SJCRH30 (cell line): Measurements from ENCODE around the gene RAB31. TPM values are rescaled to one million over a fixed set of nuclear protein-coding genes. Genes with fewer than 3 reads are reported as not detected.

ENCODE experiments used
- DNase-seq, 2 experiments: peaks; one replicate each; pipeline ENCODE4 v3.0.0-alpha.2; 2015 to 2020
- H3K27ac ChIP-seq: fragments of 250-450 bp; sonication (Bioruptor Pico); 2 replicates; pipeline ENCODE4 v1.5.1; 2020; ENCODE audit warnings: mild to moderate bottlenecking, moderate library complexity
- H3K27me3 ChIP-seq: fragments of 250-450 bp; sonication (Bioruptor Pico); 2 replicates; pipeline ENCODE4 v1.5.1; 2020; ENCODE audit warnings: mild to moderate bottlenecking, moderate library complexity
- H3K36me3 ChIP-seq: fragments of 250-450 bp; sonication (Bioruptor Pico); 2 replicates; pipeline ENCODE4 v1.5.1; 2020; ENCODE audit warnings: mild to moderate bottlenecking, moderate library complexity
- H3K4me1 ChIP-seq: fragments of 250-450 bp; sonication (Bioruptor Pico); 2 replicates; pipeline ENCODE4 v1.5.1; 2020; ENCODE audit warnings: mild to moderate bottlenecking, moderate library complexity
- H3K4me3 ChIP-seq: fragments of 250-450 bp; sonication (Bioruptor Pico); 2 replicates; pipeline ENCODE4 v1.5.1; 2020; ENCODE audit warnings: mild to moderate bottlenecking, moderate library complexity
- H3K9me3 ChIP-seq: fragments of 250-450 bp; sonication (Bioruptor Pico); replicated peaks from 2 replicates; pipeline ENCODE4 v1.5.1; 2020; ENCODE audit warnings: mild to moderate bottlenecking, moderate library complexity
- total RNA-seq: library from RNA; depleted of rRNA; stranded (reverse); fragments of >200 nt; shearing (Covaris generic); gene quantifications from 2 replicates; pipeline ENCODE4 v1.2.3, GENCODE V29; 2014

Gene RAB31
- total RNA-seq, 1 experiment from 2014 or later = 8.1 TPM

DNA sequence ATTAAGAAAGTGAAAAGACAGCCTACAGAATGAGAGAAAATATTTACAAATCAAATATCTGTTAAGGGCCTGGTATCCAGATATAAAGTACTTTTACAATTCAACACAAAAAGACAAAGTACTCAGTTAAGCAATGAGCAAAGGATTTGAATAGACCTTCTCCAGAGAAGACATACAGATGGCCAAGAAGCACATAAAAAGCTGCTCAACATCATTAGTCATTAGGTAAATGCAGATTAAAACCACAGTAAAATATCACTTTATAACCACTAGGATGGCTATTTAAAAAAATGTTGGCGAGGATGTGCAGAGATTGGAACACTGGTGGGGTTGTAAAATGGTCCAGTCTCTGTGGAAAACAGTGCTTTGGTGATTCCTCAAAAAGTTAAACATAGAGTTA lies 38.9 kb downstream of the RAB31 start:
- Histone ChIP-seq H3K36me3 (no peaks in the 10 kb centered on the region), H3K9me3 (no peaks in the 10 kb centered on the region), H3K27ac (no peak overlapping the region), H3K4me3 (no peak overlapping the region), H3K4me1 (peaks cover 9% of the 10 kb centered on the region; the same call in 1 of the 2 replicates), H3K27me3 (no peaks in the 10 kb centered on the region)
- DNase-seq = no peak

DNA sequence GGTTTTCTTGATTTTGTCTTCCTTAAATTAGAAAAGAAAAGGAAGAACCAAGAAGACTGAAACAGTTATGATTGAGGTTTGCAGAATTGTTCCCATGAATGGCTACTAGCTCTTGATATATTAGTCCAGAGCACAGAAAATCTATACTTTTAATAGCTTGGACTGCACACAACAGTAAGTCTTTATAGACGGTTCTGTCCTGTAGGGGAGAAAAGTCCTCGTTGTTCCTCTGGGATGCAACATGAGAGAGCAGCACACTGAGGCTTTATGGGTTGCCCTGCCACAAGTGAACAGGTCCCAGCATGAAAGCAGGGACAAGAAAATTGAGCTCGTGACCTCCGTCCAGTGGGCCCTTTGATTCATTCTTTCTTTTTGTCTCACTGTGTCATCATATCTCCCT lies 41.5 kb downstream of the RAB31 start:
- H3K27ac ChIP-seq = no peak overlapping the region
- DNase-seq = no peak
- H3K4me1 ChIP-seq = no peaks in the 10 kb centered on the region
- H3K36me3 ChIP-seq = no peaks in the 10 kb centered on the region
- no peaks in the 10 kb centered on the region for H3K27me3 ChIP-seq
- H3K9me3 ChIP-seq = no peaks in the 10 kb centered on the region
- no peak overlapping the region for H3K4me3 ChIP-seq

DNA sequence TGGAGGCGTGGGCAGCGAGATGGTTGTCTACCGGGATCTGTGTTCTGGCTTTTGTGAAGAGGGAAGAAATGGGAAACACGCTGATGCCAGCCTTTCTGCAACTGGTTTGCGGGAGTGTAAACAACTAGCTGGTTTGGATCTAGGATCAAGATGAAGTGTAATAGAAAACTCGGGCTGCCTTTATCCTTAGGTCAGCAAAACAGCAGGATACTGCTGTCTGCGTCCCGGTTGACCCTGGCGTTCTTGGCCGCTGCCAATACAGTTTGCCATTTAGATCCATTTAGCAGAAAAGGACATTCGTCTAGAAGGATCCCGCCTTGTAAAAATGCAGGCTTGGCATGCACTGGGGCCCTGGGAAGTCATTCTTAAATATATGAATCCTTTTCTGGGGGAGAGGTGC lies 42.0 kb downstream of the RAB31 start:
- no peaks in the 10 kb centered on the region for H3K27me3 ChIP-seq
- no peaks in the 10 kb centered on the region for H3K9me3 ChIP-seq
- H3K27ac ChIP-seq = no peak overlapping the region
- H3K4me1 ChIP-seq = no peaks in the 10 kb centered on the region
- DNase-seq = no peak
- H3K36me3 ChIP-seq = no peaks in the 10 kb centered on the region
- no peak overlapping the region for H3K4me3 ChIP-seq

DNA sequence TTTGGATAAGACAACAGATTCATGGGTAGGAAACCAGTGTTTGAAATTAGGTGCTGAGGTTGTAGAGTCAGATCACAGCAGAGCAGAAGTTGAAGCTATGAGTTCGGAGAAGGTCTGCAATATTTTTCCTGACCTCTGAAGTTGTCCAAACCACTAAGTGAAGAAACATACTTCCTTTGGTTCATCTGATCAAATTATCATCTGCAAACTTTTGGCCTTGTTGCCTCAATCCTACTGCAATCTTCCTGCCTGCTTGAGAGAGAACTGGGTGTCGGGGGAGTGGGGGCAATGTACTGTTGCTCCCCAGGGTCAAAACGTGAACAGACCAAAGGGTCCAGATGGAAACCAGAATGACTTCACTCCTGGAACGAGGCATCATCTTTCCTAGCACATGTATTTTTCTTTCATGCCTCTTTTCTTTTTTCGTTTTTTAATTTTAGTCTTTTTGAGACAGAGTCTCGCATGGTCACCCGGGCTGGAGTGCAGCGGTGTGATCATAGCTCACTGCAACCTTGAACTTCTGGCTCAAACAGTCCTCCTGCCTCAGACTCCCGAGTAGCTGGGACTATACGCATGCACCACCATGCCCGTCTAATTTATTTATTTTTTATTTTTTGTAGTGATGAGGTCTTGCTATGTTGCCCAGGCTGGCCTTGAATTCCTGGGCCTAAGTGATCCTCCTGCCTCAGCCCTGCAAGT lies 42.7 kb downstream of the RAB31 start:
- Histone ChIP-seq H3K4me1 (no peaks in the 10 kb centered on the region), H3K4me3 (no peak overlapping the region), H3K27me3 (no peaks in the 10 kb centered on the region), H3K9me3 (no peaks in the 10 kb centered on the region), H3K27ac (no peak overlapping the region), H3K36me3 (no peaks in the 10 kb centered on the region)
- no peak for DNase-seq

DNA sequence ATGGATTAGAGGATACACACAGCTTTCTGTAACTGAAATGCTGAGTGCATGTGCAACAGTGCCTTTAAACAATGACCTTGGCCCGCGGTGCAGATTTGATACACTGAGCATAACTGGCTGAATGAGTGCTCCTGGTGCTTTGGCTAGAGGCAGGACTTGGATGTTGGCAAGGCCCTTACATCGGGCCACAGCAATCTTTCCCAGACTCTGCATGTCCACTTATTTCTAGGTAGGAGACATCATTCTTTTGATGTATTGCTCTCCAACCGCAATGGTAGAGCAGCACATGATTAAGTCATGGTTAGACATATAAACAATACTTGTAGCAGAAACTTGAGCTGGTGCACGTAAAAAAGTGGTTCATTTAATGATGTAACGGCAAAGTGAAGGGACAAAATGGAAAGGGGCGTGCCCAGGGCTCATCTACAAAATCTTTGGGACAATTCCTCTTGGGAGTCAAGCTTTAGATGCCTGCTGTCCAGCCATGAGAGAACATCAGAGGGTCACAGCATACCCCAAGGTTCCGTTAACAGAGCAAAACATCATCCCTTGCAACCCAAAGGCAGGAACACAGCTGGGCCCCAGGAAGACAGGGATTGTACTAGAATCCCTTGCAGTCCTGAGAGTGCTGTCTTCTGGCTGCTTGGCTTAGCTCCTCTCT lies 43.4 kb downstream of the RAB31 start:
- Histone ChIP-seq H3K27ac (no peak overlapping the region), H3K4me3 (no peak overlapping the region), H3K36me3 (no peaks in the 10 kb centered on the region), H3K4me1 (no peaks in the 10 kb centered on the region), H3K9me3 (no peaks in the 10 kb centered on the region), H3K27me3 (no peaks in the 10 kb centered on the region)
- DNase-seq = no peak

DNA sequence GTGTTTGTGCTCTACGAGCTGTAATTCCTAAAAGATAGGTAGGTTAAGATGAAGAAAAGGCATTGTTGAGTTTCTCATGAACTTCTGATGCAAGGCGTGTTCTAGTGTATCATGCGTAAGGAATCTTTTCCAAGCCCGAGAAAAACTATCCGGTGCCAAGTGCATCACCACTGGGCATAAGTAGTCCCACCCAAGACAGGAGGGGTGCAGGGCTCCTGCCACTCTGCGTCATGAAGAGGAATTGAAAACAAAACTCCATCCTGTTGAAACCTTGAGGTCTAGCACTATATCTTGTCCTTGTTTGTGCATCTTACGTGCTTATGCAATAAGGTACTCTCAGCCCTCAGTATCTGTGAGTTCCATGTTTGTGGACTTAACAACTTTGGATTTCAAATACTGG lies 45.7 kb downstream of the RAB31 start:
- no peak overlapping the region for H3K27ac ChIP-seq
- H3K4me3 ChIP-seq = no peak overlapping the region
- H3K4me1 ChIP-seq = no peaks in the 10 kb centered on the region
- no peaks in the 10 kb centered on the region for H3K27me3 ChIP-seq
- no peak for DNase-seq
- H3K9me3 ChIP-seq = no peaks in the 10 kb centered on the region
- no peaks in the 10 kb centered on the region for H3K36me3 ChIP-seq

DNA sequence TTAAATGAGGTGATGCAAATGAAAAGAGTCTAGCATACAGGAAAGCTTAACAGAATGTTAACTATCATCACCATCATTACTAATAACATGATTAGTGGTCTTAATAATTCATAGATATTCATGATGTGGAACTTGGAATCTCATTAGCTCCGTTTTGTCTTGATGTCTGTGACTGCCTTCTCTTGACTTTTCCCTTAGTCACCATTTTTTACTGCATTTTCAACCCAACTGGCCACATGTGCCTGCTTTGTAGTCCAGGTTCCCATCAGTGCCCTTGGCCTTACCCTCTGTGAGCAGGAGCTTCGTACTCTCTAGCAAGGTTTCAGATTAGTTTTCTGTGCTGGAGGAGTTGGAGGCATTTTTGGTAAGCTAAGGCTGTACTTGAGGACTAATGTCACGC lies 47.0 kb downstream of the RAB31 start:
- Histone ChIP-seq H3K9me3 (no peaks in the 10 kb centered on the region), H3K27me3 (no peaks in the 10 kb centered on the region), H3K4me3 (no peak overlapping the region), H3K27ac (no peak overlapping the region), H3K36me3 (no peaks in the 10 kb centered on the region), H3K4me1 (no peaks in the 10 kb centered on the region)
- DNase-seq = no peak

DNA sequence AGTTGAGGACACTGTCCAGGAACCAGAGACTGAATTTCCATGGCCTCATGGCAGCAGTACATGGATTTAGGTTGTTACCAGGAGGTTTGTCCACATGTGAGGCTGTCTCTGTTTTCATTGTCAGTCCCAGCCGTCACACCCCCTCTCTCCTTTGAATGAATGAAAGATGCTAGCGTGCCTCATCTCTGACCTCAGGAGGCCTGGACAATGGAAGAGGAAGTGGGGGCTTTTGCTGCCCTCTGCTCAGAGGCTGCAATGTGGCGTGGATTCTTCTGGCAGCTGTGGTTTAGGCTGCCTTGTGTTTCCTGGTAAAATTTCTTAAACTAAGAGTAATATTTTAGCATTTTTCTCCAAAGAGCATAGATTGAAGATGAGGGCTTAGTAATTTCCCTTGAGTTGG lies 47.5 kb downstream of the RAB31 start:
- H3K4me1 ChIP-seq = no peaks in the 10 kb centered on the region
- DNase-seq = no peak

DNA sequence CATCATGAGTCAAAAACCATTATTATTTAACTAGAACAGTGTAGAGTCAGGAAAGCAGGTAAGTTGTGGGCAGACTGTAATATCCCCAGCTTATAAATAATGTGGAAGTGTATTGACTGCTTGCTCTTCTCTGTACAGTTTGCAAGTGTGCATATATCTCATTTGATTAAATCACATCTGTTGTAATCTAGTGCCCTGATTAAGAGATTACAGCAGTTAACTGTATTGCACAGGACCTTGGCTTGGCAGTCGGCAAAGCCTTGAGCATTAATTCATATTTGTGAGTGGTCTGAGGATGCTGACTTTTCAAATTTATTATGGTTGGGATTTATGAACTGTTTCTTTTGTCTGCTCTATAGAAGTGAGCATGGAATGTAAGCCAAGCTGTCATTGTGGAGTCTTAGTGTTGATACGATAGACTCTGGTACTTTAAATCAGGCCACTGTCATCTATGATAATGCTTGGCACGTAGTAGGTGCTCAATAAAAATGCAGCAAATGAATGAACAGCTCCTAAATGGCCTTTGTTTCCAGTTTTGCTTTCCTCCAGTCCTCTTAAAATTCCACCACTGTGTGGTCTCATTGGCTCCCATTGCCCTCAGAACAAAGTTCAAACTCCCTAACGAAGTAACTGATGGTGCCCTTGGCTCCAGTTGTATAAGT lies 48.3 kb downstream of the RAB31 start:
- H3K27ac ChIP-seq = no peak overlapping the region
- no peak overlapping the region for H3K4me3 ChIP-seq
- H3K27me3 ChIP-seq = no peaks in the 10 kb centered on the region
- H3K36me3 ChIP-seq = no peaks in the 10 kb centered on the region
- no peaks in the 10 kb centered on the region for H3K4me1 ChIP-seq
- H3K9me3 ChIP-seq = no peaks in the 10 kb centered on the region
- no peak for DNase-seq

More for the DNA sequence above, 47.5 kb downstream of the RAB31 start:
- Histone ChIP-seq H3K36me3 (no peaks in the 10 kb centered on the region), H3K4me3 (no peak overlapping the region), H3K9me3 (no peaks in the 10 kb centered on the region), H3K27ac (no peak overlapping the region), H3K27me3 (no peaks in the 10 kb centered on the region)

DNA sequence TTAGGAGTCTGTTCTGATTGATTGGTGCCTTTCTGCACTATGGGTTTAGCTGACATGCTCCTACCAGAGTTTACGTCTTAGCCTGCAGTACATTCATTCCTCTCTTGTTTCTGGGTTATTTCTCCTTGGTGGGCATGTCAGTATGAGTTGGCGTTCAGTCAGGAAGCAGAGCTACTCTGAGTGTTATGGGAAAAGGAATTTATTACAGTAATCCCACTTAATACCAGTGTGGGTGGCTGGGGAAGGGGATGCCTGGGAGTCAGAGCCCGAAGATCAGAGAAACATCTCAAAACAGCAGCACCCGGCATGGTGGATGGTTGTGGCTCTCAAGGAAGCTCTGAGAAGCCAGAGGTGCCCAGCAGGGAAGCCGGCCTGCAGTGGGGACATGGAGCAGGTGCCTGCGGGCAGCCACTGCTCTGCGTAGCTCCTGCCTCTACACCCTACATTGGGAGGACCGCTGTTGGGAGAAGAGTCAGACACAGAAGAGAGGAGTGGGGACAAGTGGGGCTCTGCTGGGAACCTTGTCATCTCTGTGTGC lies 48.9 kb downstream of the RAB31 start:
- no peak overlapping the region for H3K4me3 ChIP-seq
- no peaks in the 10 kb centered on the region for H3K27me3 ChIP-seq
- H3K27ac ChIP-seq = no peak overlapping the region
- no peaks in the 10 kb centered on the region for H3K36me3 ChIP-seq
- DNase-seq = no peak
- no peaks in the 10 kb centered on the region for H3K9me3 ChIP-seq
- no peaks in the 10 kb centered on the region for H3K4me1 ChIP-seq

DNA sequence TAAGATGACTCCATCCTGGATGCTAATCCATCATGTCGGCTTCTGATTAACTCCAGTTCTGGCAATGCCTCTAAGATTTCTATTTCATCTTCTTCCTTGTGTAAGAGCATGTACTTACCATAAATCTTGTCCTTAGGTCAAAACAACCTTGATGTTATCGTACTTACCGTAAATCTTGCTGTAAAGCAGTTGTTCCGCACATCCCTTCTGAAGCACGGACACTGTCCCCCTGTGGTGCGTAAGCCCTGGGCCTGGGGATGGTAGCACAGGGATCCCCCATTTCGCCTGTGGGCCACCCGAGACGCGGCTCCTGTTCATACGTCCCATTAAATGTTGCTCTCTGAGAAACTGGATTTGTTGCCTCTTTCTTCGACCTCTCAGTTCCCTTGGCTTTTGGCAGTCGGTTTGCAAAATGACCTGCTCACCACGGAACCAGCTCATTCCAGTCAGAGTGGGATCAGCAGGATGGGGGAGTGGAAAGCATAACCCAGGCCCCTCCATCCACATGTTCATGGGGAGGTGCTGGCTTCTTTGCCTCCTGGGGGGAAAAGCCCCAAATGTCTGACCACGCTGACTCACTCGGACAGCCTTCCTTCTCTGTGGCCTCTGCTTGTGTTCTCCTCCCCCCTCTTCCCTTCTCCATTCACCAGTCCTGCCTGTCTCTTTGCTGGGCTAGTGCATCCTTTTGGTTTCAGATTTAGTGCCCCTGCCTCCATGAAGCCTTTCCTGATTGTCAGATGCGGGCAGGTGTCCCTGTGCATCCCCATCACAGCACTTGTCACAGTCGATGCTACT lies 49.9 kb downstream of the RAB31 start:
- Histone ChIP-seq H3K36me3 (no peaks in the 10 kb centered on the region), H3K4me3 (no peak overlapping the region), H3K27ac (no peak overlapping the region), H3K4me1 (no peaks in the 10 kb centered on the region), H3K9me3 (no peaks in the 10 kb centered on the region), H3K27me3 (no peaks in the 10 kb centered on the region)
- DNase-seq = no peak

DNA sequence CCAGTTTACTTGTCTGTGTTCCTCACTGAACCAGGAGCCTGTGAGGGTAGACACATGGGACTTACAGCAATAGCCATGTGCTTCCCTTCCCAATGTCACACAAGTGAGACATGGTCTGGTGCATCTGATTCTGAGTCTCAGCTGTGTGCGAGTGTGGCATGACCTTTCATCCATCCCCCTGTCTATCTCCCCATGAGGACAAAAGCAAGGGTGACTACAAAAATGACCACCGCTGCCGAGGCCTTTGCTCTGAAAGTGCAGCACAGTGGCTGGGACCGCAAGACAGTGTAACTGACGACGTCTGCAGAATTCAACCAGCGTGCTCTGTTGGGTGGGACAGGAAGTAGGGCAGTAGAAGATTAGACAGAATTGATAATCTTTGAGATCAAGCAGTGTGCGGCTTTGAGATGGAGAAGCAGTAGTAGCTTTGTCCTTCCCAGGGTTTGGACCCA lies 50.5 kb downstream of the RAB31 start:
- Histone ChIP-seq H3K9me3 (no peaks in the 10 kb centered on the region), H3K4me1 (no peaks in the 10 kb centered on the region), H3K4me3 (no peak overlapping the region), H3K27ac (no peak overlapping the region), H3K36me3 (no peaks in the 10 kb centered on the region), H3K27me3 (no peaks in the 10 kb centered on the region)
- DNase-seq = no peak

DNA sequence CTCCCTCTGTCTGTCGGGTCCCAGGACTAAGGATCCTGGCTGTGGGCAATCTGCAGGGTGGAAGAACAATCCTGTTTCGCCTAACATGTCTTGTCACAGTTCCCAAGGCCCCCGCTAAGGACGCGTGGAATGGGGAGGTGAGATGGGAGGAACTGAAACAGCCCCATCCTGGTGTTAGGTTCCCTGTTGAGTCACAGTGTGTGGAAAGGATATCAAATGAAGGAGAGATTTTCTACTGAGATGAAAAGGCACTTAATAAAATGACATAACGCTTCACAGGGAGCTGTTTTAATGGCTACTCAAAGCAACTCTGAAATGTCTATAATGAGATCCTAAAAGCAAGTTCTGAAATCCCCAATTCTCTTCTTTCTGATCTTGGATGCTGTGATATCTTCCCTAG lies 52.5 kb downstream of the RAB31 start:
- Histone ChIP-seq H3K4me1 (no peaks in the 10 kb centered on the region), H3K27me3 (no peaks in the 10 kb centered on the region), H3K36me3 (no peaks in the 10 kb centered on the region), H3K27ac (no peak overlapping the region), H3K9me3 (no peaks in the 10 kb centered on the region), H3K4me3 (no peak overlapping the region)
- no peak for DNase-seq

DNA sequence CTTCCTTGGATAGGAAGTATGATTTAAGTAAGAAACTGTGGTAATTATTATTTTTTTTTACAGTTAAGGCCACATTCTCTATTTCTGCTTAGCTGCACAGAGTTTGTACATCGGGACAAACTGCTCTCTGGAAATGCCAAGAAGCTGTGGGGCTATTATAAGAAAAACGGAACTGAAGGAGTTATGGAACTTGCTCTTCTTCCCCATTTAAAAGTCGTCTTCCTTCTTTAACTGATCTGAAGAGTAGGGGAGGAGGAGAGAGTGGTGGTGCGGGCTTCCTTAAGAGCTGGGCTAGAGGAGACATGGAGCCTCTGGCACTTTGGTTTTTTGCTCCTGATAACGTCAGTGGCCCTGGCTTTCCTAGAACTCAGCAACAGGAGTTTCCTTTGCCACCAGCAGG lies 54.4 kb downstream of the RAB31 start:
- no peak overlapping the region for H3K4me3 ChIP-seq
- no peaks in the 10 kb centered on the region for H3K9me3 ChIP-seq
- no peak overlapping the region for H3K27ac ChIP-seq
- H3K27me3 ChIP-seq = no peaks in the 10 kb centered on the region
- no peaks in the 10 kb centered on the region for H3K36me3 ChIP-seq
- H3K4me1 ChIP-seq = no peaks in the 10 kb centered on the region
- DNase-seq = no peak

DNA sequence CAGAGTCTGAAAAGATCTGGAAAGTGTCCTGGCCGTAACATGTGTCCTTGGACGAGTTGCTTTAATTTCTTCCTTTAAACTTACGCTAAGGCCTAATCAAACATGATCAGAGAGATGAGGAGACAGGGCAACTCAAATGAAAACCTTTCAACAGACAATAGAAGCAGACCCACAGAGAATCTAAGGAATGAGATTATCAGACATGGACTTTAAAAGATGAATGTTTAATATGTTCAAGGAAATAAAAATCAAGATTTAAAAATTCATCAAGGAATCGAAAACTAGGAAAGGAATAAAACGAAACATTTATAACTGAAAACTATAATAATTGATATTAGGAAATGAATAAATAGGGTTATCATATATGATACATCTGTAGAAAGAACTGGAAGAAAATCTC lies 55.1 kb downstream of the RAB31 start:
- no peak for DNase-seq
- no peak overlapping the region for H3K4me3 ChIP-seq
- no peak overlapping the region for H3K27ac ChIP-seq
- no peaks in the 10 kb centered on the region for H3K36me3 ChIP-seq
- H3K9me3 ChIP-seq = no peaks in the 10 kb centered on the region
- no peaks in the 10 kb centered on the region for H3K27me3 ChIP-seq
- no peaks in the 10 kb centered on the region for H3K4me1 ChIP-seq
